Mesodermal cell (in vitro differentiated cells): ENCODE measurements around the gene GAB4.

Experiments used
- H3K27ac ChIP-seq: 2 replicates; pipeline ENCODE4 v1.7.0; 2013; ENCODE audit warnings: mild to moderate bottlenecking, low read depth, low read length, moderate library complexity; ENCODE audit not compliant: severe bottlenecking
- H3K36me3 ChIP-seq: 2 replicates; pipeline ENCODE4 v1.7.1; 2013; ENCODE audit warnings: mild to moderate bottlenecking, low read length, moderate library complexity; ENCODE audit not compliant: control insufficient read depth, insufficient read depth
- H3K4me1 ChIP-seq: one replicate; pipeline ENCODE4 v1.7.1; 2013; ENCODE audit warnings: mild to moderate bottlenecking, low read length; ENCODE audit not compliant: insufficient read depth, control insufficient read depth, poor library complexity, severe bottlenecking
- H3K4me3 ChIP-seq: 2 replicates; pipeline ENCODE4 v1.7.0; 2013; ENCODE audit warnings: low read length, control low read depth, mild to moderate bottlenecking; ENCODE audit not compliant: insufficient read depth, poor library complexity, severe bottlenecking; ENCODE audit errors: extremely low read depth
- H3K9me3 ChIP-seq: 2 replicates; pipeline ENCODE4 v1.7.1; 2013; ENCODE audit warnings: mild to moderate bottlenecking, low read length, moderate library complexity; ENCODE audit not compliant: control insufficient read depth
- WGBS, 2 experiments: methylation state at CpG; one replicate each; pipeline ENCODE4 v1.1.5; 2013; ENCODE audit warnings: missing lambda C conversion rate in 2 of 2; ENCODE audit not compliant: insufficient coverage in 2 of 2; 5-methylcytosine and 5-hydroxymethylcytosine counted together

Gene GAB4

DNA sequence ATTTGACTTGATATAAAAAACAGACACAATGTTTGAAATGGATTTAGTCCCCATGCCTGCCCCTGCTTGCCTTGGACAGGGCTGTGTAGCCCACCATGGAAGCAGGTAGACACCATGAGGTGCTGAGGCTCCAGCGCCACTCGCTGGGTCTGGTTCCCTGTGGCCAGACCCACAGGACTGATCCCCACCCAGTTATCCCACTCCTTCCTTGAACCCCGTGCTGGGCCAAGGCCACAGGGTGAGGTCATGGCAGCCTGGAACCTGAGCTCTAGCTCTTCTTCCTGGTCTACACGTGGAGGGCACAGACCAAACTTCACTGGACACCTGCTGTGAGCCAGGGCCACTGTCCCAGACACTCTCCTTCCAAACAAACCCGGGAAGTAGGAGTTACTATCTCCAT is 42.5 kb downstream of the GAB4 start:
- Histone ChIP-seq H3K4me3 (no peak overlapping the region), H3K27ac (no peak overlapping the region), H3K9me3 (no peaks in the 10 kb centered on the region), H3K4me1 (no peaks in the 10 kb centered on the region), H3K36me3 (no peaks in the 10 kb centered on the region)
- 63 to 68% methylated on average over 4 to 5 of the region's 5 CpGs for WGBS, 2 experiments

GRCh38 chr22:16965083-16965482 is 42.9 kb downstream of the GAB4 start:
- Histone ChIP-seq H3K4me1 (no peaks in the 10 kb centered on the region), H3K9me3 (no peaks in the 10 kb centered on the region), H3K4me3 (no peak overlapping the region), H3K36me3 (no peaks in the 10 kb centered on the region), H3K27ac (no peak overlapping the region)
- 70 to 86% methylated on average over 4 to 6 of the region's 7 CpGs for WGBS, 2 experiments

DNA sequence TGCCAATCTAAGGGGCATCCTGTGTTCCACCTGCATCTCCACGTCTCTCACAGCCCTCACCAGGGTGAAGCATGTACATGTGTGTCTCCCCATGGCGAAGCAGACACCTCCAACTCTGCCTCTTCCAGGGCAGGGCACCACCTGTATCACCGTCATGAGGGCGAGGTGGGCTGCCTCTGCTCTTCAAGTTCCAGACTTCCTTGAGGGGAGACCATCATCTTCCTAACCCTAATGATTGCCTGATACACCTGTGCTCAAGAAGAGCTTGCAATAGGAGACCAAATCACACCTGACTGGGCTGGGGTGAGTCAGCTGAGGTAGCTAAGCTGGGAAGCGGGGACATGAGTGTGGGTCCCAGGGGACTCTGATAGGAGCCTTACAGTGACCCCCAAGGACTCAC is 43.7 kb downstream of the GAB4 start:
- Histone ChIP-seq H3K27ac (no peak overlapping the region), H3K4me1 (no peaks in the 10 kb centered on the region), H3K36me3 (no peaks in the 10 kb centered on the region), H3K4me3 (no peak overlapping the region), H3K9me3 (no peaks in the 10 kb centered on the region)
- WGBS, 2 experiments = 79% methylated on average over 5 of the region's 5 CpGs

- no peaks in the 10 kb centered on the region for H3K36me3 ChIP-seq
- WGBS, 2 experiments = 82 to 90% methylated on average over 17 of the region's 18 CpGs
- no peaks in the 10 kb centered on the region for H3K9me3 ChIP-seq
- H3K27ac ChIP-seq = no peak overlapping the region
- no peaks in the 10 kb centered on the region for H3K4me1 ChIP-seq
- H3K4me3 ChIP-seq = no peak overlapping the region
Measured at GRCh38 chr22:16963189-16963945, 44.7 kb downstream of the GAB4 start.

DNA sequence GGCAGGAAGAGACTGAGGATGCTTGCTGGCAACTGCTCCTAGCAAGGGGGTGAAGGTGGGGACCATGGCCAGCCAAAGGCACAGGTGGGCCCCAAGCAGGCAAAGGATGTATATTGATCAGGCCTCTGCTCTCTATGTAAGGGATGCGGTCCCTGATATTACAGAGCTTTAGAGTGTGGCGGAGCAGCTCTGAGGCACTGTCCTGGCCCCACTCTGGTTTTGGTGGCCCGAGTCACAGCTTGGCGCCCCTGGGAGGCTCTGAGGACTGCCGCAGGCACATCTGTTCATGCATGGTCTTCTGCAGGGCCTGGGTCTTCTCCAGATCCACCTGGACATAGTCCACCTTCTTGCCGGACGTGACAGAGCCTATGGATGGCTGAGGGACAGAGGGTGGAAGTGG is 45.5 kb downstream of the GAB4 start:
- Histone ChIP-seq H3K36me3 (no peaks in the 10 kb centered on the region), H3K9me3 (no peaks in the 10 kb centered on the region), H3K27ac (no peak overlapping the region), H3K4me3 (no peak overlapping the region), H3K4me1 (no peaks in the 10 kb centered on the region)
- WGBS, 2 experiments = 86 to 96% methylated on average over 5 to 6 of the region's 7 CpGs

- H3K36me3 ChIP-seq = no peaks in the 10 kb centered on the region
- H3K4me3 ChIP-seq = no peak overlapping the region
- 84 to 91% methylated on average over 13 of the region's 14 CpGs for WGBS, 2 experiments
- H3K27ac ChIP-seq = no peak overlapping the region
- no peaks in the 10 kb centered on the region for H3K4me1 ChIP-seq
- no peaks in the 10 kb centered on the region for H3K9me3 ChIP-seq
Measured at GRCh38 chr22:16961477-16962186, 46.4 kb downstream of the GAB4 start.

DNA sequence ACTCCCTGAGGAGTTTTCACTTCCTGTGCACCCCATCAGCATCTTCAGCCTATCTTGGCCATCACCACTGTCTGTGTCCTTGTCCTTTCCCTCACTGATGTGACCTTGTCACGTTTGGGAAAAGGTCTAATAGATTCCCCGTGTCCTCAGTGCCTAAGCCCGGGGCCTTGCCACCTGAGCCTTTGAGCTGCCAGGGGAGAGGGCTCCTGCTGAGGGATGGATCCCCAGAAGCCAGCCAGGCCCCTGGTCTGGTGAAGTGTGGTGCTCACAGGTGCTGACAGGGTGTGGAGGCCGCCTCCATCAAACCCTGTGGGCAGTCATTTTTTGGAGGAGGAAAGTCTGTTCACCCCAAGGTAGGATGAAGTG is 47.2 kb downstream of the GAB4 start:
- Histone ChIP-seq H3K4me3 (no peak overlapping the region), H3K4me1 (no peaks in the 10 kb centered on the region), H3K36me3 (no peaks in the 10 kb centered on the region), H3K9me3 (no peaks in the 10 kb centered on the region), H3K27ac (no peak overlapping the region)
- WGBS, 2 experiments = 67 to 69% methylated on average over 2 to 3 of the region's 4 CpGs

DNA sequence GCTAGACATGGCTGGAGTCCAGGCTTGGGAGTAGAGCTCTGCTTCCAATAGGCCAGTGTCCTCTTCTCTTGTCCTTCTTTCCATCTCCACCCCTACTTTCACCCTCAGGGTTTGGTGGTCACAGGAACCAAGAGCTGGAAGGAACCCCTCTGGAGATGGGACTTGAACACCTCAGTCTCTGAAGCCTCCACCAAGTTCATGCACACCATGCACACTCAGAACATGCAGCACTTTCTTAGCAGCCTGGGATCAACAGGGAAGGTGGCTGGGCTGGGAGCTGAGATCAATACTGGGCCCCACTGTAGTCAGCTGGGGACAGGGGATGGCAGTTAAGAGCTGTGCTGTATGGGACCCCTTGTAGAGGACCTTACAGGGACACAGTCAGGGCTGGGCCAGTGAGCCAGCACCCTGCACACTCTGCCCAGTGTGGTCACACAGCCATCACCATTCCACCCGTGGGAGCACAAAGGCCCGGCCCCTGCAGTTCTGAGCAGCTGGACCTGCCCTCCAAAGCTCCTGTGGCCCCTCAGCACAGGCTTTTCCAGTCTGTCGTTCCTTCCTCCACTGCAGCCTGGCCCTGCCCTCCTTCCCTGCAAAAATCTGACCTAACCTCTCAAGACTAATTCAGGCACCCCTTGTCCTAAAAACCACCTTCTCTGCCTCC is 47.7 kb downstream of the GAB4 start:
- H3K27ac ChIP-seq = no peak overlapping the region
- no peaks in the 10 kb centered on the region for H3K36me3 ChIP-seq
- no peak overlapping the region for H3K4me3 ChIP-seq
- no peaks in the 10 kb centered on the region for H3K9me3 ChIP-seq
- H3K4me1 ChIP-seq = no peaks in the 10 kb centered on the region
- WGBS, 2 experiments = 81 to 86% methylated on average over 2 to 3 of the region's 3 CpGs

DNA sequence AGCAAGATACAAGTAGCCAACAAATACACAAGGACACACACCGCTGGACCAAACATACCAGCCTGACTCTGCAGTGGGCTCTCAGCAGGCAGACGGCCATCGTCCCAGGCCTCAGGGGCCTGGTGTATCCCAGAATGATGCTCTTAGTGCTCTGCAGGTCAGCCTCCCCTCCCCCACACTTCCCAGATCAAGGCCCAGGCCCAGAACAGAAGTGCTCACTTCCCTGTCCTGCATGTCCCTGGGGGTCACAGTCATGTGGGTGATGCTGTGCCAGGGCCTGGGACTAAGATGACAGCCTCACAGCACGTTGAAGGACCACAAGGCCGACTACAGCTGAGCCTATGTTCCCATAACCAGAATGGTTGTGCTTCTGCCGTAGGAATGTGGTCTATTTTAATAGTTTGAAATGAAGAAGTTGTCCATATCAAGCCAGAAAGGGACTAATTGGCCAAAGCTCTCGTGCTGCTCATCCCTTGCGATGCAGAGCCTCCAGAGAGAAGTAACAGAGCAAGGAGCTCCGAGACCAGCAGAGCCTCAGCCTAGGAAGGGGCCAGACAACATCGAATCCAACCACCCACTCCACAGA is 48.6 kb downstream of the GAB4 start:
- H3K27ac ChIP-seq = no peak overlapping the region
- no peaks in the 10 kb centered on the region for H3K9me3 ChIP-seq
- no peaks in the 10 kb centered on the region for H3K36me3 ChIP-seq
- WGBS, 2 experiments = 79 to 84% methylated on average over 6 to 9 of the region's 10 CpGs
- H3K4me3 ChIP-seq = no peak overlapping the region
- no peaks in the 10 kb centered on the region for H3K4me1 ChIP-seq

DNA sequence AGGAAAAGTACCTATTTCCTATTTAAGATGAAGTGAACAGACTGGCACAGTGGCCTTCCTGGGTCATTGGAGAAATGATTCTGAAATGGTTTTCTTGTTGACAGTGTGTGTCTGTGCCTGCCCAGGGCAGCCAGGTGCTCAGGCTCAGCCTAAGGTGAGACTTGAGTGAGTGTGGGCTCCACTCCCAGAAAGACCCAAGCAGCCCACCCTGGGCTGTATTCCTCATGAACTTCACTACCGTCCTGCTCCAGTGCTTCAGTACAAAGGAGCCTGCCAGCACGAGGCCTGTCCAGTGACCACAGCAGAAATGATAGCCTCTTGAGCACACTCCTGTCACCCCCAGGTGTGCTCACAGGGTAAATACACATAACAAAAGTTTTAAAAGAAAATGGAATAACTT is 49.5 kb downstream of the GAB4 start:
- H3K27ac ChIP-seq = no peak overlapping the region
- H3K9me3 ChIP-seq = no peaks in the 10 kb centered on the region
- WGBS, 2 experiments = 83 to 90% methylated on average over 2 of the region's 2 CpGs
- no peaks in the 10 kb centered on the region for H3K36me3 ChIP-seq
- no peak overlapping the region for H3K4me3 ChIP-seq
- H3K4me1 ChIP-seq = no peaks in the 10 kb centered on the region
